Lower leg skin (tissue), 4 donors: ENCODE data around the gene SLC1A7. TPM values are rescaled to one million over a fixed set of nuclear protein-coding genes. Genes with fewer than 3 reads are reported as not detected.

ENCODE experiments used
- DNase-seq, 2 donors: peaks; one replicate each; pipeline ENCODE4 v3.0.0-alpha.2; 2019; ENCODE audit warnings: low spot score in 2 of 2
- H3K4me3 ChIP-seq: fragments of 200-600 bp; sonication (generic); 2 replicates; pipeline ENCODE4 v1.5.1; 2017; ENCODE audit warnings: mild to moderate bottlenecking, low read depth; ENCODE audit not compliant: poor library complexity, severe bottlenecking
- CTCF ChIP-seq, 3 donors: fragments of 450-650 bp; IDR thresholded peaks; one replicate each; pipeline ENCODE4 v1.5.1; 2016; ENCODE audit warnings: antibody characterized with exemption in 3 of 3, mild to moderate bottlenecking in 3 of 3, moderate library complexity in 2 of 3
- POLR2A ChIP-seq, 2 donors: fragments of 450-650 bp; IDR thresholded peaks; one replicate each; pipeline ENCODE4 v1.6.1; 2016 to 2017; ENCODE audit warnings: antibody characterized with exemption in 2 of 2, mild to moderate bottlenecking in 1 of 2, moderate library complexity in 1 of 2
- WGBS, 2 donors: methylation state at CpG; one replicate each; pipeline ENCODE4 v1.1.5; 2018; 5-methylcytosine and 5-hydroxymethylcytosine counted together
- intact Hi-C: fragments of 100-400 bp; cut with DNase I; formaldehyde crosslinking; loops from one replicate; pipeline ENCODE4 v1.15.0; 2023; ENCODE audit warnings: low total_unique reads
- total RNA-seq, 4 donors: library from RNA; depleted of rRNA; stranded (reverse); fragments of >200 nt; gene quantifications; one replicate each; pipeline ENCODE4 v1.1.0, GENCODE V29; 2016

Gene SLC1A7
- total RNA-seq, 4 donors from 2014 or later = not detected

GRCh38 chr1:53111693-53112092 lies 30.7 kb downstream of the SLC1A7 start:
- WGBS, 2 donors = 73 to 77% methylated on average over 5 of the region's 5 CpGs
- H3K4me3 ChIP-seq = no peak overlapping the region
- TF ChIP-seq POLR2A (IDR thresholded peaks at IDR 0.05) = no peak
- no peak for TF ChIP-seq CTCF (IDR thresholded peaks at IDR 0.05)
- no peak for DNase-seq
- intact Hi-C loops = no loop called here

- no peak for TF ChIP-seq POLR2A (IDR thresholded peaks at IDR 0.05)
- TF ChIP-seq CTCF (IDR thresholded peaks at IDR 0.05) = no peak
- intact Hi-C loops = no loop called here
- DNase-seq = peak in 1 of 2 donors; percentile 36
- 54 to 60% methylated on average over 10 of the region's 10 CpGs for WGBS, 2 donors
- H3K4me3 ChIP-seq = no peak overlapping the region
These were observed 31.3 kb downstream of the SLC1A7 start for GRCh38 chr1:53111073-53111556.

GRCh38 chr1:53110370-53111072 lies 31.9 kb downstream of the SLC1A7 start:
- no peak overlapping the region for H3K4me3 ChIP-seq
- 43 to 47% methylated on average over 16 to 18 of the region's 18 CpGs for WGBS, 2 donors
- intact Hi-C loops = no loop called here
- DNase-seq = peak; percentile 68 to 91
- no peak for TF ChIP-seq CTCF (IDR thresholded peaks at IDR 0.05)

GRCh38 chr1:53108646-53109580 lies 33.5 kb downstream of the SLC1A7 start:
- DNase-seq = no peak
- WGBS, 2 donors = 45 to 50% methylated on average over 14 of the region's 14 CpGs
- H3K4me3 ChIP-seq = no peak overlapping the region
- intact Hi-C loops = no loop called here
- no peak for TF ChIP-seq CTCF (IDR thresholded peaks at IDR 0.05)
- no peak for TF ChIP-seq POLR2A (IDR thresholded peaks at IDR 0.05)

GRCh38 chr1:53107570-53108322 lies 34.7 kb downstream of the SLC1A7 start:
- DNase-seq = no peak
- 65 to 67% methylated on average over 15 of the region's 15 CpGs for WGBS, 2 donors
- intact Hi-C loops = no loop called here
- no peak for TF ChIP-seq POLR2A (IDR thresholded peaks at IDR 0.05)
- TF ChIP-seq CTCF (IDR thresholded peaks at IDR 0.05) = no peak
- H3K4me3 ChIP-seq = no peak overlapping the region
